Activated CD8-positive, alpha-beta memory T cell treated with anti-CD3 and anti-CD28 coated beads for 4 hours (primary cell): Measurements from ENCODE around the gene FILIP1.
"Not testable (repeated sequence)": the region's sequence is repeated elsewhere in the genome, so short reads cannot be mapped to it uniquely, and the experiment has no call there.

Source experiments
- DNase-seq, 2 donors: peaks; one replicate each; pipeline ENCODE4 v3.0.0-alpha.2; 2020; ENCODE audit warnings: low read depth in 2 of 2

FILIP1 gene

DNA sequence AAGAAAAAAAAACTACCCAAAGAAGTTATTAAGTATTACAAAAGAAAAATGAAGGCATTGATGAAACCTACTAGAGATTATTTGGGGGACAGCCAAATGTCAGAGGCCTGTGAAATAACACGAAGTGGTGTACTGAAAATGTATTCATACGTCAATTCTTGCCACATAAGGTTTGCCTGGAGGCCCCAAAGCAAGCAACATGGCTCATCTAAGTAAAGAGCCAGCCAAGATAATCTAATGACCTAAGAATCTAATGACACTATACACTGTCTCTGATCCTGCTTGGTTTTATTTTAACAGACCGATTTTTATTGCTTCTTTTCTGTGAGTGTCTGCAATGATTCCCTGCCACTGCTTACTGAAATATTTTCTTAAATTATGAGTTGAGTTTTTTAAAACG lies 34.7 kb downstream of the FILIP1 start:
- DNase-seq: no peak

DNA sequence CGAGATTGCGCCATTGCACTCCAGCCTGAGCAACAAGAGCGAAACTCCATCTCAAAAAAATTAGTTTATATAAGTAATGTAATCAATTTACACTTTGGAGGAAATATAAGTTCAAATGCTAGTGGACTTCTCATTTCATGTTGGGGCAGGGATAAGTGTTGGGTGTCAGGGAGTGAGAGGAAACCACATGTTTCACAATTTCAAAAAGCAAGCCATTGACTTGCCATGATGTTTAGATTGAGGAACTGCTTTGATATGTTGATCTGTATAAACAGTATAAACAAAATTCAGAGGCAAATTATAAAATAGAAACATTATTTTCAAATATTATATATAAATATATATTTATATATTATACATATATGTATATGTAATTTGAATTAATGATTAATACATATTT lies 42.7 kb downstream of the FILIP1 start:
- no peak for DNase-seq

DNA sequence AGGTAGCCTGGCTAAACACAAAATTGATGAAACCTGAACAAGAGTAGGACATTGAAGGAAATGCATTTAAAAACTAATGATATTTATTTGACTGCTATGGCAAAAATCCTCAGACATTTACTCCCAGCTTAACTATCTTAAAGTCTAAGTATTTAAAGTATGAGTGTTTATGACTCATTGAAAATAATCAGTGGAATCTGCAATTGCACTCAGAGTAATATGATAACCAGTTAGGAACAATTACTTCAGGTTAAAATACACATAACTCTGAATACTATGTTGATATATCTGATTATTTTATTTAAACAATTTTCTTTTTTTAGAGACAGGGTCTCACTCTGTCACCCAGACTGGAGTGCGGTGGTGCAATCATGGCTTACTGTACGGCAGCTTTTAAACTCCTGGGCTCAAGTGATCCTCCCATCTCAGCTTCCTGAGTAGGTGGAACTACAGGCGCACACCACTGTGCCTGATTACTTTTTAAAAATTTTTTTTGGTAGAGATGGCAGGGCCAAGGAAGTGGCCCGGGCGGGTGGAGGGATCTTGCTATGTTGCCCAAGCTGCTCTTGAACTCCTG lies 43.9 kb downstream of the FILIP1 start:
- DNase-seq: no peak

DNA sequence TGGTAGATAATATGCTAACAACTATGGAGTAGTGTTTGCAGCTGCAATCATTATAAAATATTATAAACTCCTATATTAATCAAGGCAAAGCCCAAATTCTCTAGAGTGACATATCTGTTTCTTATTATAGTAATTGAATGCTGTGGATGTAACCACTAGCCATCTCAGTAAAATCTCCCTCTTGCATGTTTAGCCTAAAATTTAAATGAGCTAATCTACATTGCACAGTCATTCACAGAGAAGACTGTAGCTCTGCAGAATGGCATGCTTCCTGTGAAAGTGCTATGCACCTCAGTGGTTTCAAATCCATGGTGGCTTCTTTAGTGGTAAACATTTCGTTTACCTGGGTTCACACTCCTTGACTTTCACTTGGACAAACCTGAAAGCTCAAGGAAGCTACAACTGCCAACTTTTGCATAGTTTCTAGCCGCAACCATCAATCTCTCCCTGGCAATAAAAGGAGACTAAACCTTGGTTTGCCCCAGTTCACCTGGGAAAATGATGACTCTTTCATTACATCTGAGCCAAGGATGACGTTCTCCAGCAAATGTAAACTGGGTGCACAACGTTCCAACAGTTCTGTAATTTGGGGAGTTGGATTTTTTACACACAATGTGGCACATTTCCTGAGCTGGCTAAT lies 47.2 kb downstream of the FILIP1 start:
- DNase-seq: no peak

DNA sequence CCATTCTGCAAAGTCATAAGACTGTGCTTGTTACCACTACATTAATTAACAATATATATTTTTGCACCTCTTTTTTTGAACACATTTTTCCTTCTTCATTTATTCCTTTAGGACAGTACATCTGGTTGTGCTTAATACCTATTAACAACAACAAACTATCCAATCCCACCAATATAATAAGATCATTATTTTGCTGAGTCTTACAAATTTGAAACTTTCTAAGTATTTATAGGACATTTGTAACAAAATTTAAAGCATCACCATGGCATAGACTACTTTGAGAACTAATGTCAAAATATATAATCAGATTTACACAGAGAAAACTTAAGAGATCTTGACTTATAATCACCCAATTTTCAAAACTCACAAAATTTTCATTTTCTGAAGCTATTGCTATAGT lies 47.9 kb downstream of the FILIP1 start:
- DNase-seq: no peak

DNA sequence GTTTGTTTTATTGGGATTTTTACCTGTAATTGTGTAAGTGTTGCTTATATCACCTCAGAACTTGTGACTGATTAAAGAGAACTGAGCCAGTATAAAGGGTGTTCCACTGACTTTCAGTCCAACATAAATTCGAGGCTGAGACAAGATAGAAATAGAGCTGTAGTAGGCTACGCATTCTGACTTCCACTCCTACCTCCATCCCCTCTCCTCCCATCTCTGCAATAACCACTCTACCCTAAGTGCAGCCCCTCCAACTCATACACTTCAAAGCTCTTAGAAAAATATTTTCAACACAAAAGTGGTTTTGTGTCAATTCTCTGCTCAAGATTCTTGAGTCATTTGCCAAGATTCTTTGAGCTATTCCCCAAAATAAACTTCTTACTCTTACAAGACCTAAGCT lies 48.7 kb downstream of the FILIP1 start:
- DNase-seq: no peak

DNA sequence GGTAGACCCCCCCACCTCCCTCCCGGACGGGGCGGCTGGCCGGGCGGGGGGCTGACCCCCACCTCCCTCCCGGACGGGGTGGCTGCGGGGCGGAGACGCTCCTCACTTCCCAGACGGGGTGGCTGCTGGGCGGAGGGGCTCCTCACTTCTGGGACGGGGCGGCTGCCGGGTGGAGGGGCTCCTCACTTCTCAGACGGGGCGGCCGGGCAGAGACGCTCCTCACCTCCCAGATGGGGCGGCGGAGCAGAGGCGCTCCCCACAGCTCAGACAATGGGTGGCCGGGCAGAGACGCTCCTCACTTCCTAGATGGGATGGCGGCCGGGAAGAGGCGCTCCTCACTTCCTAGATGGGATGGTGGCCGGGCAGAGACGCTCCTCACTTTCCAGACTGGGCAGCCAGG lies 51.7 kb downstream of the FILIP1 start:
- not testable (repeated sequence) for DNase-seq

DNA sequence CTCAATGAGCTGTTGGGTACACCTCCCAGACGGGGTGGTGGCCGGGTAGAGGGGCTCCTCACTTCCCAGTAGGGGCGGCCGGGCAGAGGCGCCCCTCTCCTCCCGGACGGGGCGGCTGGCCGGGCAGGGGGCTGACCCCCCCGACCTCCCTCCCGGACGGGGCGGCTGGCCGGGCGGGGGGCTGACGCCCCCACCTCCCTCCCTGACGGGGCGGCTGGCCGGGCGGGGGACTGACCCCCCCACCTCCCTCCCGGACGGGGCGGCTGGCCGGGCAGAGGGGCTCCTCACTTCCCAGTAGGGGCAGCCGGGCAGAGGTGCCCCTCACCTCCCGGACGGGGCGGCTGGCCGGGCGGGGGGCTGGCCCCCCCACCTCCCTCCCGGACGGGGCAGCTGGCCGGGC lies 52.1 kb downstream of the FILIP1 start:
- not testable (repeated sequence) for DNase-seq

DNA sequence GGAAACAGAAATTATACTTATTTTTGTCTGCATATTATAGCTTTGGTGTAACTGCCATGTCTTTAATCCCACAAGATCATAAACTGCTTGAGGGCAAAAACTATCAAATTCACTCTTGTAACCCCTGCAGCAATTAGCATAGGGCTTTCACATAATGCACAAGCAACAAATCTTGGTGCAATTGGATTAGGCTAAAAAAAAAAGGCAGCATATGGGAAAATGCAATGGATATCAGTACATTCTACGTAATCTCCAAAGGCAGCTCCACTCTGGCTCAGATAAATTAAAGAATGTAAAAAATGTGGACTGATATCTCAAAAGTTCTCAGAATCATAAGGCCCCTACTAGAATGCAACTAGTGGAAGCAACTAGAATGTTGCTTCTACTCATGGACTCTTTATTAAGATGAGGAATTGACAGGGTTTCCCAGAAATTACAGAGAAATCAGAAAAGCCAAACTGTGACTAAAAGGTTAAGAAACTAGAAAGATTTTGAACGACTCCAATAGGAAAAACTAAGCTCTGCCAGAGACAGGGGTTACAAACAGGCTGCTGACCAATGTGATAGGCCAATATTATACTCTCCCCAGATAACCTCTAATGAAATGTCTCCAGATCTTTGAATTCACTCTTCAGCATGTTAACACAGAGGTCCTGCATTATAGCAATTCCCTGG lies 55.0 kb downstream of the FILIP1 start:
- DNase-seq: no peak

DNA sequence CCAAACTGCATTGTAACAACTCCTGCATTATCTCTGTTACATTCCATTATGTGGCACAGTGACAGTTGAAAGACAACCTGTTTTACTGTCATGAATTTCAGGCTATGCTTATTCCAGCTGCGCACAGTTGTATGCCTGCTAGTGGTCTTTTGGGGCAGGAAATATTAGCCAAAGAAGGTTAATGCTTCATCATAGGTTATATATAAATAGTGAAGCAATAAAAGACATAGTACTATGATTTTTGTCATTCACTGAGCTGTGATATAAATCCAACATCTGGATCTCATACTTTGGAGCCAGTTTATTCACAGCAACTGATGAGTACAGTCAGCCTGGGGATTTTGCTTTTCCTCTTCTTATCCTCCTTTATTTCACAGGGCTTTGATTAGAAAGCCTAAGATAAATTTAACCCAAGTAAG lies 55.6 kb downstream of the FILIP1 start:
- no peak for DNase-seq

DNA sequence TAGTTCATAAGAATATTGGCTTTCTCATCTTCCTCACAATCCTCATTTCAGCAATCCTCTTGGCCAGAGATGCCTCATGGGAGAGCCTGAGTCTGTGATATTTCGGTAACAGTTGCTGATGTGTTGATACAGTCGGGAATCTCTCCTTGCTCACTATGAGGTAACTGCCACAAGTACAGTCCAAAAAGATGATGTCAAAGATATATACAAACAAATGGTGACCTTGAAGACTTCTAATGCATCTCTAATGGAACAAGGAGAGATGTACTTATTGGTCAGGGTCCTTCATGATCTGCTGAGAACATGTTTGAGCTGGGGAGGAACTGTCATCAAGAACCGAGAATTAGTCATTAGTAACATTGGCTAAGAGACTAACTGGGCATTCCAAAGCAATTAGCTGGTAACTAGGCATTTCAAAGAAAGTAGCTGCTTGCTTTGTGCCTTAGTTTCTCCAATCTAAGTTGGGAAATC lies 56.1 kb downstream of the FILIP1 start:
- no peak for DNase-seq

DNA sequence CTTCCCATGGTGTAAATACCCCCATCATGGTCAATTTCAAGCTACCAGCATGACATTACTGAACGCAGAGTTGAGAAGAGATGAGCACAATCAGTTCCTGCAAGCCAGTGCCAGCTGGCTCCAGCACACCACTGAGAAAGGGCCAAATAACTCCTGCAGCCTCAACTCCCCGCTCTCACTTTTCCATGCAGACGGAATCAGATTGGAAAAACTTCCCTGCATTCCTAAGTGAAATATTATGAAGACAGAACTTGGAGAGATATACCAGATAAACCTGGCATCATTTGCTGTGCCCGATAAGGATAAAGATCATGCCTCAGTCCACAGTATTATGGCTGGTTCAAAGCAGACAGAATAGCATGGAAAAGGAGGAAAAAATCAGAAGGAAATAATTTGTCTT lies 56.7 kb downstream of the FILIP1 start:
- no peak for DNase-seq

DNA sequence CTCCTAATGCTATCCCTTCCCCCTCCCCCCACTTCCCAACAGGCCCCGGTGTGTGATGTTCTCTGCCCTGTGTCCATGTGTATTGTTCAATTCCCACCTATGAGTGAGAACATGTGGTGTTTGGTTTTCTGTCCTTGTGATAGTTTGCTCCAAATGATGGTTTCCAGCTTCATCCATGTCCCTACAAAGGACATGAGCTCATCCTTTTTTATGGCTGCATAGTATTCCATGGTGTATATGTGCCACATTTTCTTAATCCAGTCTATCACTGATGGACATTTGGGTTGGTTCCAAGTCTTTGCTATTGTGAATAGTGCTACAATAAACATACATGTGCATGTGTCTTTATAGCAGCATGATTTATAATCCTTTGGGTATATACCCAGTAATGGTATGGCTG lies 60.8 kb downstream of the FILIP1 start:
- not testable (repeated sequence) for DNase-seq

DNA sequence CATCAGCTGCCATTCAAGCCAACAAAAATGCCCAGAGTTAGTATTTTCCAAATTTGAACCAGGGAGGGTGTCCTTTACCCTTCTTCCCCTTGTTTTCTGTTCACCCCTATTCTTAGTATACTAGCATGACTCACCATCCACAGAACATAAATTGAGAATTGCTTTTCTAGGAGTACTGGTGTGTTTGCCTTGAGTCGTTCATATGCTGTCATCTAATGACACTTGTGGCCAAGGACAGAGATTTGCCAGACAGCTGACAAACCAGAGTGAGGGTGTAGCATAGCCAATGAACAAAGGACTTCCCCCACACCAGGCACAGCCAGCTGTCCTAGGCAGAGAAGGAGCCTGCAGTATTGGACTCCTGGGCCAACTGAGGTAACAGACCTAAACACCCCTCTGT lies 62.2 kb downstream of the FILIP1 start:
- no peak for DNase-seq

DNA sequence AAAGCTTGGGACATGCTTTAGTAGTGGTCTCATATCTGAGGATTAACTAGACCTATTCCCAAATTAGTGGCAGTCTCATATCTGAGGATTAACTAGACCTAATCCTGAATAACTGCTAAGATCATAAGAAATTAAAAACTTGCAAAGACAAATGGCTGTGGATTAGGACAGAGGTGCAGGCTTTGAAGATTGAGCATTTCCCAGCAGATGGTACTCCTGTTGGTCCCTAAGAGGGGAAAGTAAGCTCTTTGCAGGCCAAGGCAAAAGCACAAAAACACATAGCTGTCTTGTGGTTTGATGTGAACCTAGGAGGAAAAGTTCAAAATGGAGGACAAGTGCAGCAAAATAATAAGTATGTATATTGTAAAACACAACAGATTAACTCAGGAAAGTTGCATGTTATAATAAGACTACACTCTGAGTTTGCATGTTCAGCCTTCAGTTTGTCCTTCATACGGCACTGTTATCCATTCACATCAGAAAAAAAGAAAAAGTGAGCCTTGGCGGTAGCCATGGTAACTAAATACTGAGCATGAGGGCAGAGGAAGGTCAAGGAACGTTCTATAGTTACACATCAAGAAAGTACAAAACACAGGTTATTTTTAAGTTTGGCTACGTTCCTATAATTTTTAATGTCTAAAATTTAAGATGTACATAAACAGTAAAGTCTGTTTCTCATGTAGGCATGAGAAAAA lies 62.8 kb downstream of the FILIP1 start:
- no peak for DNase-seq

DNA sequence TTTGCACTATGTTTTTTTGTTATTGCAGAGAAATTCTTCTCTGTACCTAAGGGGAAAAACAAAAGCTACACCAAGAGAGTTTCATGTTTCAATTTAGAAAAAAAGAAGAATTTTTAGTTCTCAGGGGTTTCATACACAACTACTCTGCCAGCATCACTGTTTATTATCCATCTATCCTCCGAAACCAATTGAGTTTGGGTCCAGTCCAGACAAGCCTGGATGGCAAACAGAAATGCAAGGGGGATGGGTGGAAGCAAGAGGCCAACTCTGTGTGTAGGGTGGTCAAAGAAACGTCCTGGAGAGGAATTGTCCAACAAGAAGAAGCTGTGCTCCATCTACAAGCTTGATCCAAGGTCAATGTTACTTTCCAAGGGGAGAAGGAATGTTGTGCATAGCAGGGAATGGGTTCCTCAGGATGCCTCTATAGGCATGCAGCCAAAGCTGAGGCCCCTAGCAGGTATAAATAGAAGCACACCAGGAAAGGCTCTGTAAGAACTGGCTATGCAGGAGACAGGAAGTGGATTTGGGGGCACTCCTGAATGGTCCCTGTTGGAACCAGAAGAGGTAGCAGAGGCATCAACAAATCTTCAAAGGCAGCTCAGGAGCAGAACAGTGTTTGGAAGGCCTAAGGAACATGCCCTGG lies 64.4 kb downstream of the FILIP1 start:
- DNase-seq: no peak

DNA sequence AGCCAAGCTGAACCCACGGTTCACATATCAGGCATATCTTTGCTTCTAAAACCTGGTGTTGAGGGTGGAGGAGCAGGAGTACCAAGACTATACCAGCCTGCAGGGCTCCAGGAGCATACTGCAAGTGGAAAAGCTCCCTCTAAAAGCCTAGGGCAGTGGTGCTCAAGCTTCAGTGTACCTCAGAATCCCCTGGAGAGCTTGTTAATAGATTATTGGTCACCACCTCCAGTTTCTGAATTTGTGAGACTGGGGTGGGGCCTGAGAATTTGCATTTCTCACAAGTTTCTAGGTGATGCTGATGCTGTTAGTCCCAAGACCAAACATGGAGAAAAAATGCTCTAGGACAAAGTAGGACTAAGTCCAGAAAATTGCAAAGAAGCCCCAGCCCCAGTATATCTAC lies 65.4 kb downstream of the FILIP1 start:
- no peak for DNase-seq

DNA sequence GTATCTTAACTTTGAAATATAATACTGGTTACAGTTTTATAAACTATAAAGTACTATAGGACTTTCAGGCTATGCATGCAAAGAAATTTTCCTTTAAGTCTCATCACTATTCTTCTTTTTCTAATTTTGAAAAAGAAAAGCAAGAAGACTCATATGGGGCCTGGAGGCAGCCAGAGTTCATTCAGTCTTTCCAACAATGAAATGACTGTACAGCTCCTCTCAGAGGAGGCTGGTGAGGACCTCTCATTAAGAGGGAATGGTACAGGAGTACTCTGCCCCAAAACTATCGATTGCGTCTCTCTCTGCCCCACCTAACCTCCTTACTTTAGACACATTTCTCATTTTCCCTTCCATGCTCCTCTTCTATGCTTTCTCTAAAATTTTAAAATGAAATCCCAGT lies 66.3 kb downstream of the FILIP1 start:
- no peak for DNase-seq

DNA sequence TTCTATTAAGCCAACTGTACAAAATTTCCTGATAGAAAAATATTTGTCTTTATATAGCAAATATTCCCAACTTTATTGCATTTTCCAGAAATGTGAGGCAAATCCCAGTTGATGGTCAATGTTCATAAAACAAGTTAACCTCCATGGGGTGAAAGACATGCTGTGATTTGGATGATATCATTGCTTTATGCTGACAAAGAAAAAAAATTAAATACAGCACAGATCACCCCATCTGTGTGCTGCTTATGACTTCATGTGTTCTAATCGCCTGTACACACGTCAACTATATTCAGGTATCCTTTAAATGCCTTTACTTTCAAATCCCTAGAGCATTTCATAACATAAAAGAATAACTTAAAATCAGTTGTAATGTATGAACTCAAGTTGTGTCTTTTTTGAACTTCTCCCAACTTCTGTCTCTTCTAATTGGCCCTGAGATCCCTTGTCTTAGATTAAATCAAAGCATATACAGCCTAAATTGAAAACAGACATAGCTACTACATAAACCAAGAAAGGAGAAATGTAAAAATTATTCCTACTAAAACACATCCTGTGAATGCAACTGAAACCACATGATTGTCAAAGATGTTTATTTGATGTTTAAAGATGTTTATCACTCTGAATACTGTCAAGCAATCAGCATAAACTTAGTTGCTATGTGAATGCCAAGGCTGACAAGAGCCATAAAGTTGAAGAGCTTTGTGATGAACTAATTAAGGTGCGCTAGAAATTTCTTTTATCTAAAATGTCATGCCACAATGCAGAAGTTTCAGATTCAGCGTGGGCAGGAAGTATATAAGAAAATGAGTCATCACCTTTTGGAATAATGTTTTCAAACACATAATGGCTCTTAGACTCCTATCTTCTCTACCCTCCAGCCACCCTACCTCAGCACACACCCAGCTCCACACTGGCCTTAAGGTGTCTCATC lies 68.7 kb downstream of the FILIP1 start:
- DNase-seq: no peak

DNA sequence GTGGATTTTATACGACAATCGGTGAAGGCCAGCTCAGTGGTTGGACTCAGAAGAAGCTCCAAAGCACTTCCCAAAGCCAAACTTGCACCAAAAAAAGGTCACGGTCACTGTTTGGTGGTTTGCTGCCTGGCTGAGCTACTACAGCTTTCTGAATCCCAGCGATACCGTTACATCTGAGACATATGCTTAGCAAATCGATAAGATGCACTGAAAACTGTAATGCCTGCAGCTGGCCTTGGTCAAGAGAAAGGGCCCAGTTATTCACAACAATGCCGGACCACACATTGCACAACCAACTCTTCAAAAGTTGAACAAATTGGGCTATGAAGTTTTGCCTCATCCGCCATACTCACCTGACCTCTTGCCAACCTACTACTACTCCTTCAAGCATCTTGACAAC lies 70.2 kb downstream of the FILIP1 start:
- DNase-seq: no peak

DNA sequence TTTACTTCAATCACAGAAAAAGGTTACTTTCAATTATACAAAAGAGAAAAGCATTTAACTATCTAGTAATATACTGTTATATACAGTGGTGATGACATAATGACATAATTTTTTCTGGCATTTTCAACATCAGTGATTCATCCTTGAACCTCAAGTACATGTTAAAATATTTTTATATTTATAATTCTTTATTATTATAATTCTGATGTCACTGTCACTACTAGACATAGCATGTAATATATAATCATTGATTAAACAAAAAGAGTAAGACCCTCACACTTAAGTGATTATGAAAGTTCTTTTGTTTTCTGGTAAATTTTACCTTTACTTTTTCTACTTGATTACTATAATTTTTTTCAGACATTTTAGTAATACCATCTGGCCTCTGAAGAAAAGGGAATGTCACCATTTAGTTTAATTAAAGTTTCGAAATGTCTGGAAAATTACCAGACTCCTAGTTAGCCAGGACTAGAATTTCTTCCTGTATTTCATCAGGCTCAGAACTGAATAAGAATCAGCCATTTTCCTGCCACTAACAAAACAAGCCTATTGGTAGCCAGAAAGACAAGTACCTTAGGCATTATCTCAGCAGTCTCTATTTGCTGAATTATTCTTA lies 71.5 kb downstream of the FILIP1 start:
- no peak for DNase-seq
